Smooth muscle cell (in vitro differentiated cells): ENCODE results near the gene RFWD3. TPM values are rescaled to one million over a fixed set of nuclear protein-coding genes. Genes with fewer than 3 reads are reported as not detected.

Source experiments
- DNase-seq: peaks from one replicate; lab custom pipeline; 2025; ENCODE audit not compliant: unreplicated experiment; lab: John Stamatoyannopoulos, UW
- H2AFZ ChIP-seq: fragments of 200-600 bp; sonication (generic); 2 replicates; pipeline ENCODE4 v1.6.0; 2016; ENCODE audit warnings: antibody characterized with exemption, low read depth, mild to moderate bottlenecking
- H3F3A ChIP-seq: fragments of 200-600 bp; sonication (generic); 2 replicates; pipeline ENCODE4 v1.6.0; 2017; ENCODE audit warnings: antibody characterized with exemption, low read depth
- H3K27ac ChIP-seq: fragments of 200-600 bp; sonication (generic); 2 replicates; pipeline ENCODE4 v1.5.1; 2016; ENCODE audit warnings: low read depth, mild to moderate bottlenecking
- H3K27me3 ChIP-seq: fragments of 200-600 bp; sonication (generic); 2 replicates; pipeline ENCODE4 v1.6.1; 2016; ENCODE audit warnings: low read depth, mild to moderate bottlenecking
- H3K36me3 ChIP-seq: fragments of 200-600 bp; sonication (generic); 2 replicates; pipeline ENCODE4 v1.5.1; 2016; ENCODE audit warnings: low read depth
- H3K4me1 ChIP-seq: fragments of 200-600 bp; sonication (generic); 2 replicates; pipeline ENCODE4 v1.5.1; 2016; ENCODE audit warnings: low read depth
- H3K4me2 ChIP-seq: fragments of 200-600 bp; sonication (generic); 2 replicates; pipeline ENCODE4 v1.6.0; 2016; ENCODE audit warnings: mild to moderate bottlenecking
- H3K4me3 ChIP-seq: fragments of 200-600 bp; sonication (generic); 2 replicates; pipeline ENCODE4 v1.5.1; 2016; ENCODE audit warnings: mild to moderate bottlenecking
- H3K79me2 ChIP-seq: fragments of 200-600 bp; sonication (generic); 2 replicates; pipeline ENCODE4 v1.6.0; 2016; ENCODE audit warnings: low read depth, mild to moderate bottlenecking
- H3K9ac ChIP-seq: fragments of 200-600 bp; sonication (generic); 2 replicates; pipeline ENCODE4 v1.6.0; 2016; ENCODE audit warnings: low read depth
- H3K9me3 ChIP-seq: fragments of 200-600 bp; sonication (generic); replicated peaks from 2 replicates; pipeline ENCODE4 v1.5.1; 2016; ENCODE audit warnings: low read depth
- H4K20me1 ChIP-seq: fragments of 200-600 bp; sonication (generic); 2 replicates; pipeline ENCODE4 v1.6.0; 2016; ENCODE audit warnings: low read depth
- WGBS: methylation state at CpG from one replicate; pipeline ENCODE4 v1.1.7; 2016; ENCODE audit warnings: low lambda C conversion rate; 5-methylcytosine and 5-hydroxymethylcytosine counted together
- polyA plus RNA-seq: library from polyadenylated mRNA; unstranded; fragments of >200 nt; fragmentation: Nextera tagmentation; extraction: Ambion mirVana; gene quantifications from 2 replicates; pipeline ENCODE4 v1.2.1, GENCODE V29; 2016
- total RNA-seq: library from RNA; depleted of rRNA; stranded (reverse); fragments of >200 nt; gene quantifications from 2 replicates; pipeline ENCODE4 v1.2.3, GENCODE V29; 2014
- TF ChIP-seq, protein P1 (sequence below): fragments of 200-600 bp; sonication (generic); IDR thresholded peaks from 2 replicates; pipeline ENCODE4 v1.5.1; 2017; ENCODE audit warnings: borderline replicate concordance, mild to moderate bottlenecking, antibody characterized with exemption; ENCODE audit not compliant: insufficient read depth, poor library complexity, severe bottlenecking

The RFWD3 gene
- total and polyA plus RNA-seq, 2 experiments from 2014 or later = 8.4 to 13.9 TPM

DNA sequence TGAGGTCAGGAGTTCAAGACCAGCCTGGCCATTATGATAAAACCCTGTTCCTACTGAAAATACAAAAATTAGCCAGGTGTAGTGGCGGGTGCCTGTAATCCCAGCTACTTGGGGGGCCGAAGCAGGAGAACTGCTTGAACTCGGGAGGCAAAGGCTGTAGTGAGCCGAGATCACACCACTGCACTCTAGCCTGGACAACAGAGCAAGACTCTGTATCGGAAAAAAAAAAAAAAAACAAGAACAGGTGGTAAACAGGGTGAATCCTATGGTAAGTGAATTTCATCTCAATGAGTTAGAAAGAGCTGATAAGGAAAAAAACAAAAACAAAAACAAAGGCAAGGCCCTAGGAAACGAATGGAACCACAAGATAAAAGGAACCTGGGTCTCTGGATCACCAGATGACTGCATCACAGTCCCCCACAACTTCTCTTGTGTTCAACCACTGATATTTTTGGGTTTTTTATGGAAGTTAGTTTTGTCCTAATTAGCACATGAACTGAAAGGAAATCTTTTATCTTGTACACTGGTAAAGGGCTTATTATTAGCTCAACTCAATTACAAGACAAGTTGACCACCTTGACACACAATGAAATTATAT is 80.7 kb downstream of the RFWD3 start:
- Histone ChIP-seq H3K27me3 (no peaks in the 10 kb centered on the region), H3K4me3 (no peak overlapping the region), H3K79me2 (peaks cover 95% of the 10 kb centered on the region), H3K9me3 (no peaks in the 10 kb centered on the region), H3K9ac (no peak overlapping the region), H4K20me1 (peaks cover 96% of the 10 kb centered on the region), H3K4me1 (no peaks in the 10 kb centered on the region), H3F3A (no peaks in the 10 kb centered on the region), H3K4me2 (no peak overlapping the region), H3K36me3 (no peaks in the 10 kb centered on the region), H3K27ac (no peak overlapping the region), H2AFZ (no peak overlapping the region)
- 95% methylated on average over 6 of the region's 6 CpGs for whole genome bisulfite sequencing
- DNase-seq = no peak
- TF ChIP-seq, protein P1, sequence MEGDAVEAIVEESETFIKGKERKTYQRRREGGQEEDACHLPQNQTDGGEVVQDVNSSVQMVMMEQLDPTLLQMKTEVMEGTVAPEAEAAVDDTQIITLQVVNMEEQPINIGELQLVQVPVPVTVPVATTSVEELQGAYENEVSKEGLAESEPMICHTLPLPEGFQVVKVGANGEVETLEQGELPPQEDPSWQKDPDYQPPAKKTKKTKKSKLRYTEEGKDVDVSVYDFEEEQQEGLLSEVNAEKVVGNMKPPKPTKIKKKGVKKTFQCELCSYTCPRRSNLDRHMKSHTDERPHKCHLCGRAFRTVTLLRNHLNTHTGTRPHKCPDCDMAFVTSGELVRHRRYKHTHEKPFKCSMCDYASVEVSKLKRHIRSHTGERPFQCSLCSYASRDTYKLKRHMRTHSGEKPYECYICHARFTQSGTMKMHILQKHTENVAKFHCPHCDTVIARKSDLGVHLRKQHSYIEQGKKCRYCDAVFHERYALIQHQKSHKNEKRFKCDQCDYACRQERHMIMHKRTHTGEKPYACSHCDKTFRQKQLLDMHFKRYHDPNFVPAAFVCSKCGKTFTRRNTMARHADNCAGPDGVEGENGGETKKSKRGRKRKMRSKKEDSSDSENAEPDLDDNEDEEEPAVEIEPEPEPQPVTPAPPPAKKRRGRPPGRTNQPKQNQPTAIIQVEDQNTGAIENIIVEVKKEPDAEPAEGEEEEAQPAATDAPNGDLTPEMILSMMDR = no peak

DNA sequence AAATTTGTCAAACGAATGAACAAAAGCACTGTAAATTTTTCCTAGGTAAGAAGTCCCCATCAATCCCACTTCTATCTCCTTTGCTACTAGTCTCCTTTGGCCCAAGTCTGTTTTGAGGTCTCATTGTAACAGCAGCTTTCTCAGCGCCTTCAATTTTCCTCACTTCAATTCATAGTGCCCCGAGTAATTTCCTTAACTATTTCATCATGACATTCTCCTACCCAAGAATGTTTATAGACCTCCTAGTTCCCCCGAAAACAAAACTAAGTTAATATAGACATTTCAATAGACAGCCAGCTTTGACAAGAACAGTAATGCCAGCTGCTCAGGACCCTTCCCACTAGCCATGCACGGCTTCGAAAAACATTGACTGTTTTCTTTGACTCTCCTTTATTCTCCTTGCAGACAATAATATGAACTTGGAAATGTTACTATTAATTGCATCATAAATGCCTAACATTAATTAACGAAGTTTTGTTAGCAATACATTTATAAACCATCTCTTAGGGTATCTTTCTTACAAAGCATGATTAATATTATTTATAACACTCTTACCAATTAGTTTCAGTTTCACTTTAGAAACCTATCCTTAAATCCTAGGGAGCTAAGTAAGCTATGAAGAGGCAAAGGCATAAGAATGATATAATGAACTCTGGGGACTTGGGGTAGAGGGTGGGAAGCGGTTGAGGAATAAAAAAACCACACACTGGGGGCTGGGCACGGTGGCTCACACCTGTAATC is 82.6 kb downstream of the RFWD3 start:
- Histone ChIP-seq H3F3A (no peaks in the 10 kb centered on the region), H4K20me1 (peaks cover 99% of the 10 kb centered on the region), H3K9ac (no peak overlapping the region), H3K9me3 (no peaks in the 10 kb centered on the region), H3K4me3 (no peak overlapping the region), H3K36me3 (no peaks in the 10 kb centered on the region), H3K27ac (no peak overlapping the region), H2AFZ (no peak overlapping the region), H3K4me2 (no peak overlapping the region), H3K79me2 (peaks cover 97% of the 10 kb centered on the region), H3K27me3 (no peaks in the 10 kb centered on the region), H3K4me1 (no peaks in the 10 kb centered on the region)
- WGBS = 93% methylated on average over 9 of the region's 9 CpGs
- no peak for DNase-seq
- TF ChIP-seq, protein P1 = no peak

DNA sequence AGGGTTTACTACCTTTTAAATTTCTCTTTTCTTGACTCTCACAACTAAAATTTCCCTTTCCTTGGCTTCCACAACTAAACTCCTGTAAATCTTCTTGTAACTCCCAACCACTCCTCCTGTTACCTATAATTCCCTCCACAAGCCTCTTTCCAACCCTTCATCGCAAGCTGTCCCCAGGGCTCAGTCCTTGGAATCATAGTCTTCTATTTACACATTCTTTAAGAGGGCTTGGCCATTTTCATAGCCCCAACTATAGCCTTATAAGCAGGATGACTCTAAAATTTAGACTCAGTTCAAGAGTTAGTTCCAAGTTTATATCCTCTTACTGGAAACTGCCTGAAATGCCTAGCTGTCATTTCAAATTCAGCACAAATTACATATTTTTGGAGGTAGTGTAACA is 83.7 kb downstream of the RFWD3 start:
- no peaks in the 10 kb centered on the region for H3F3A ChIP-seq
- H3K9me3 ChIP-seq = no peaks in the 10 kb centered on the region
- H3K4me3 ChIP-seq = no peak overlapping the region
- peaks cover 98% of the 10 kb centered on the region for H3K79me2 ChIP-seq
- no peak overlapping the region for H3K27ac ChIP-seq
- peaks cover 99% of the 10 kb centered on the region for H4K20me1 ChIP-seq
- H2AFZ ChIP-seq = no peak overlapping the region
- no peaks in the 10 kb centered on the region for H3K36me3 ChIP-seq
- 95% methylated on average over 1 of the region's 1 CpG for WGBS
- no peaks in the 10 kb centered on the region for H3K4me1 ChIP-seq
- no peaks in the 10 kb centered on the region for H3K27me3 ChIP-seq
- TF ChIP-seq, protein P1 = no peak
- DNase-seq = no peak
- H3K9ac ChIP-seq = no peak overlapping the region
- H3K4me2 ChIP-seq = no peak overlapping the region
